ENCODE measurements around the gene MCTP1. TPM values are rescaled to one million over a fixed set of nuclear protein-coding genes. Genes with fewer than 3 reads are reported as not detected.

MCTP1 gene
- total RNA-seq, 1 experiment from 2014 or later: 5.6 TPM

- CTCF ChIA-PET: no interaction called here
- POLR2A ChIA-PET: interaction anchor here (0.6 kb wide), 1 partner anchor 13 kb away, joined by 4 read pairs; no protein-coding TSS in a partner anchor
Observed at GRCh38 chr5:95159603-95160002, 125.3 kb downstream of the MCTP1 start.

GRCh38 chr5:95155888-95156287 lies 129.0 kb downstream of the MCTP1 start:
- no peaks in the 10 kb centered on the region for H3K27me3 Mint-ChIP-seq (ENCODE audit: low read depth)
- no peaks in the 10 kb centered on the region for H3K9me3 Mint-ChIP-seq
- TF ChIP-seq, protein P1, sequence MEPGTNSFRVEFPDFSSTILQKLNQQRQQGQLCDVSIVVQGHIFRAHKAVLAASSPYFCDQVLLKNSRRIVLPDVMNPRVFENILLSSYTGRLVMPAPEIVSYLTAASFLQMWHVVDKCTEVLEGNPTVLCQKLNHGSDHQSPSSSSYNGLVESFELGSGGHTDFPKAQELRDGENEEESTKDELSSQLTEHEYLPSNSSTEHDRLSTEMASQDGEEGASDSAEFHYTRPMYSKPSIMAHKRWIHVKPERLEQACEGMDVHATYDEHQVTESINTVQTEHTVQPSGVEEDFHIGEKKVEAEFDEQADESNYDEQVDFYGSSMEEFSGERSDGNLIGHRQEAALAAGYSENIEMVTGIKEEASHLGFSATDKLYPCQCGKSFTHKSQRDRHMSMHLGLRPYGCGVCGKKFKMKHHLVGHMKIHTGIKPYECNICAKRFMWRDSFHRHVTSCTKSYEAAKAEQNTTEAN (CRISPR knock-in tag; IDR thresholded peaks at IDR 0.05): no peak
- TF ChIP-seq, protein P2, sequence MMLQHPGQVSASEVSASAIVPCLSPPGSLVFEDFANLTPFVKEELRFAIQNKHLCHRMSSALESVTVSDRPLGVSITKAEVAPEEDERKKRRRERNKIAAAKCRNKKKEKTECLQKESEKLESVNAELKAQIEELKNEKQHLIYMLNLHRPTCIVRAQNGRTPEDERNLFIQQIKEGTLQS (CRISPR knock-in tag; conservative IDR thresholded peaks at IDR 0.05): no peak
- TF ChIP-seq KAT7 (CRISPR knock-in tag; IDR thresholded peaks at IDR 0.05; ENCODE audit: borderline replicate concordance) (no peak), CBFB (CRISPR knock-in tag; IDR thresholded peaks at IDR 0.05; ENCODE audit: low read depth) (no peak)
- TF ChIP-seq, protein P3, sequence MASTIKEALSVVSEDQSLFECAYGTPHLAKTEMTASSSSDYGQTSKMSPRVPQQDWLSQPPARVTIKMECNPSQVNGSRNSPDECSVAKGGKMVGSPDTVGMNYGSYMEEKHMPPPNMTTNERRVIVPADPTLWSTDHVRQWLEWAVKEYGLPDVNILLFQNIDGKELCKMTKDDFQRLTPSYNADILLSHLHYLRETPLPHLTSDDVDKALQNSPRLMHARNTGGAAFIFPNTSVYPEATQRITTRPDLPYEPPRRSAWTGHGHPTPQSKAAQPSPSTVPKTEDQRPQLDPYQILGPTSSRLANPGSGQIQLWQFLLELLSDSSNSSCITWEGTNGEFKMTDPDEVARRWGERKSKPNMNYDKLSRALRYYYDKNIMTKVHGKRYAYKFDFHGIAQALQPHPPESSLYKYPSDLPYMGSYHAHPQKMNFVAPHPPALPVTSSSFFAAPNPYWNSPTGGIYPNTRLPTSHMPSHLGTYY (CRISPR knock-in tag; IDR thresholded peaks at IDR 0.05): no peak
- ChIA-PET POLR2A (no interaction called here), CTCF (no interaction called here)
- H3K4me3 Mint-ChIP-seq: no peak overlapping the region
- H3K4me1 Mint-ChIP-seq: peaks cover 21% of the 10 kb centered on the region
- H3K36me3 Mint-ChIP-seq: no peaks in the 10 kb centered on the region
- no peak overlapping the region for H3K27ac Mint-ChIP-seq
- DNase-seq (ENCODE audit: low spot score) (no peak), ATAC-seq (no peak)

More at GRCh38 chr5:95159603-95160002, 125.3 kb downstream of the MCTP1 start:
- DNase-seq (ENCODE audit: low spot score) (no peak), ATAC-seq (no peak)
- Mint-ChIP-seq H3K4me1 (0 out of 2 replicates have a peak, but pooled peaks cover 3% of the 10 kb centered on the region), H3K9me3 (no peaks in the 10 kb centered on the region), H3K4me3 (no peak overlapping the region), H3K27ac (no peak overlapping the region), H3K36me3 (no peaks in the 10 kb centered on the region), H3K27me3 (ENCODE audit: low read depth) (no peaks in the 10 kb centered on the region)
- TF ChIP-seq, protein P4, sequence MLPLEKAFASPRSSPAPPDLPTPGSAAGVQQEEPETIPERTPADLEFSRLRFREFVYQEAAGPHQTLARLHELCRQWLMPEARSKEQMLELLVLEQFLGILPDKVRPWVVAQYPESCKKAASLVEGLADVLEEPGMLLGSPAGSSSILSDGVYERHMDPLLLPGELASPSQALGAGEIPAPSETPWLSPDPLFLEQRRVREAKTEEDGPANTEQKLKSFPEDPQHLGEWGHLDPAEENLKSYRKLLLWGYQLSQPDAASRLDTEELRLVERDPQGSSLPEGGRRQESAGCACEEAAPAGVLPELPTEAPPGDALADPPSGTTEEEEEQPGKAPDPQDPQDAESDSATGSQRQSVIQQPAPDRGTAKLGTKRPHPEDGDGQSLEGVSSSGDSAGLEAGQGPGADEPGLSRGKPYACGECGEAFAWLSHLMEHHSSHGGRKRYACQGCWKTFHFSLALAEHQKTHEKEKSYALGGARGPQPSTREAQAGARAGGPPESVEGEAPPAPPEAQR (CRISPR knock-in tag; IDR thresholded peaks at IDR 0.05): no peak
- no peak for TF ChIP-seq NR1H2 (CRISPR knock-in tag; IDR thresholded peaks at IDR 0.05)
- no peak for TF ChIP-seq NR3C1 (CRISPR knock-in tag; conservative IDR thresholded peaks at IDR 0.05; ENCODE audit: low read depth)
- TF ChIP-seq MXD4 (CRISPR knock-in tag; IDR thresholded peaks at IDR 0.05; ENCODE audit: borderline replicate concordance): no peak
- TF ChIP-seq ZNF671 (CRISPR knock-in tag; IDR thresholded peaks at IDR 0.05): no peak
- TF ChIP-seq, protein P5, sequence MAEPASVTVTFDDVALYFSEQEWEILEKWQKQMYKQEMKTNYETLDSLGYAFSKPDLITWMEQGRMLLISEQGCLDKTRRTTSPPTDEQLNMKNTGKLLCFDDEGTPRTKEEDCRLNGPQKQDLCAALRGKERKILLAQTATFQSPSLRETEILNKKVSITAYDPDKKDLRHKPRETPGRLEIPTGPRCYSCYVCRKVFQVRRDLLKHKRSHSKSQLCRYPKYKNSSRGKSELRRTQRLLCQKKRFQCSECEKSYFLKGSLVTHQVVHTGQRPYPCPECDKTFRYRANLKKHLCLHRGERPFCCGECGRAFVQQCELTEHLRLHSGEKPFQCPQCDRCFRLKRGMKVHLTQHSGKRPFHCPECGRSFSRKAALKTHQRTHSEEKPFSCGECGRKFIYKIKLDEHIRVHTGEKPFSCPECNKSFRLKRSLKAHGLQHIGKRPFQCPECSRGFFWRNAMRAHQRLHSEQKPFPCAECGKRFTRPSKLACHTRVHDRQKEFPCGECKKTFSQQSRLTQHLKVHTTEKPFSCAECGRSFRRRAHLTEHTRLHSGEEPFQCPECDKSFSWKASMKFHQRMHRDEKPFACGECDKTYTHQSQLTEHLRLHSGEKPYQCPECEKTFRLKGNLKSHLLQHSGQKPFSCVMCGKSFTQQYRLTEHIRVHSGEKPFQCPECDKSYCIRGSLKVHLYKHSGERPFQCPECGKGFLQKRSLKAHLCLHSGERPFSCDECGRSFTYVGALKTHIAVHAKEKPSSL (CRISPR knock-in tag; conservative IDR thresholded peaks at IDR 0.05): no peak
- TF ChIP-seq, protein P2 (CRISPR knock-in tag; conservative IDR thresholded peaks at IDR 0.05): no peak
- TF ChIP-seq, protein P3 (CRISPR knock-in tag; IDR thresholded peaks at IDR 0.05): no peak
- no peak for TF ChIP-seq NR2C2 (CRISPR knock-in tag; IDR thresholded peaks at IDR 0.05)
- TF ChIP-seq ZNF281 (CRISPR knock-in tag; IDR thresholded peaks at IDR 0.05): no peak
- no peak for TF ChIP-seq SMAD3 (CRISPR knock-in tag; IDR thresholded peaks at IDR 0.05; ENCODE audit: borderline replicate concordance)
- TF ChIP-seq MAX (CRISPR knock-in tag; IDR thresholded peaks at IDR 0.05): no peak
- TF ChIP-seq ZNF317 (CRISPR knock-in tag; IDR thresholded peaks at IDR 0.05; ENCODE audit: borderline replicate concordance, low read depth): no peak

All from WTC11 (cell line).